Eye (tissue), 1 donor: ENCODE data around the gene CCN2.

Source experiments
- DNase-seq: peaks from one replicate; pipeline ENCODE4 v3.0.0-alpha.2; 2015

CCN2 gene, protein sequence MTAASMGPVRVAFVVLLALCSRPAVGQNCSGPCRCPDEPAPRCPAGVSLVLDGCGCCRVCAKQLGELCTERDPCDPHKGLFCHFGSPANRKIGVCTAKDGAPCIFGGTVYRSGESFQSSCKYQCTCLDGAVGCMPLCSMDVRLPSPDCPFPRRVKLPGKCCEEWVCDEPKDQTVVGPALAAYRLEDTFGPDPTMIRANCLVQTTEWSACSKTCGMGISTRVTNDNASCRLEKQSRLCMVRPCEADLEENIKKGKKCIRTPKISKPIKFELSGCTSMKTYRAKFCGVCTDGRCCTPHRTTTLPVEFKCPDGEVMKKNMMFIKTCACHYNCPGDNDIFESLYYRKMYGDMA

DNA sequence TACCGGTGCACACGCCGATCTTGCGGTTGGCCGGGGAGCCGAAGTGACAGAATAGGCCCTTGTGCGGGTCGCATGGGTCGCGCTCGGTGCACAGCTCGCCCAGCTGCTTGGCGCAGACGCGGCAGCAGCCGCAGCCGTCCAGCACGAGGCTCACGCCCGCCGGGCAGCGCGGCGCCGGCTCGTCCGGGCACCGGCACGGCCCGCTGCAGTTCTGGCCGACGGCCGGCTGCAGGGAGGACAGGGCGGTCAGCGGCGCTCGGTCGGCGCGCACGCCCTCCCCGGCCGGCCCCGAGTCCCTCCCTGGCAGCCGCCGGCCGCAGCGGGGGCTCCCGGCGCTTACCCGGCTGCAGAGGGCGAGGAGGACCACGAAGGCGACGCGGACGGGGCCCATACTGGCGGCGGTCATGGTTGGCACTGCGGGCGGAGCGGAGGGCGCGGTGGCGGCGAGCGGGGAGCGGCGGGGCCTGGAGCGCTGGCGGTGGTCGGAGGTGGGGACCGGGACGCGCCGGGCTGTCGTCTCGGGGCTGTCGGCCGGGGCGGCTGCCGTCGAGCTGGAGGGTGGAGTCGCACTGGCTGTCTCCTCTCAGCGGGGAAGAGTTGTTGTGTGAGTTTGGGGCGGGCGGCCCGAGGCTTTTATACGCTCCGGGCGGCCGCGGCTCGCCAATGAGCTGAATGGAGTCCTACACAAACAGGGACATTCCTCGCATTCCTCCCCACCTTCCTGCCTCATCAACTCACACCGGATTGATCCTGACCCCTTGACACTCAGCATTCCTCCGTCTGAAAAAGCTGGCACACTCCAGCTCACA is at the start of gene CCN2:
TSS of gene CCN2 (minus strand) at position 606 of the 809 bp plus-strand sequence. CDS start at position 406, 200 bp downstream.
- DNase-seq = peak; percentile 95

DNA sequence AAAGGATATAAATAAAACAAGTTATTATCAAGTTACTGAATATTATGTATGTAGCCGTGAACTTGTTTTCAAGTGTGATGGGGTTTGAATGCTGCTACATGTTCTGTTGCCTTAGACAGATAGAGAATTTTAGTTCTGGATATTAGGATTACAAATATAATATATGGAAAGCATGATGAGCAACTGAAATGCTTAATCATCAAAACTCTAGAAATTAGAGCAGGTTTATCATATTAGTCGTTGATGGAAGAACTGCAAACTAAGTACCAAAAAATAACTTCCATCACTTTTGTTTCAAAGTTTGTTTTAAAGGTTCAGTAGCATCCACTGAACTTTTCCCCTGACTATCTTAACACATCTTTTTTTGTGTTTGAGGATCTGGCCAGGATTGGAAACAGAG is 49.1 kb upstream of the CCN2 start:
- DNase-seq = no peak

DNA sequence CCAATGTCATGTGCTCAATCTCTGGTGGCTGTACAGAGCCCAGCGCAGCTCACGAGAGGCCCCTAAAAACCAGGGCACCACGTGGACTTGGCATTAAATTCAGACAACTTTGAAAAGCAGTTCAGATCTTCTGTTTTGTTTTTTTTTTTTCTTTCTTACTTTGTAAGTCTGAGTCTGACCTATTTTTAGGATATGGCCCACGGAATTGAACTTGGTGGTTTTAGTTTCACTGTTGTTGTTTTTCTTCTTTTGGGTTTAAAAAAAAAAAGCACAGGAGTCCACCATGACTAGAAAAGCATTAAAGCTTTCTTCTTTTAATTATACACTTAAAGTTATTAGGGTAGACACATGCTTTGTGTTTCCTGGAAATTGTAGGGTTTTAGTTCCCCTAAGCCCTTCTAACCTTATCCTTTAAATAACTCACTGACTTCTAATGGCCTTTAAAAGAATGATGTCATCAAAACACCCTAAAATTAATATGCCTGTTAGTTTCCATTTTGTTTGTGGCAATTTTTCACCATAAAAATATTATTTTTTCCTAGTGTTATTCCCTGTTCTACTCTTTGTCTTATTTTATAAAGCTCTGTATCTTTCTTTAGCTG is 48.5 kb upstream of the CCN2 start:
- DNase-seq = no peak

DNA sequence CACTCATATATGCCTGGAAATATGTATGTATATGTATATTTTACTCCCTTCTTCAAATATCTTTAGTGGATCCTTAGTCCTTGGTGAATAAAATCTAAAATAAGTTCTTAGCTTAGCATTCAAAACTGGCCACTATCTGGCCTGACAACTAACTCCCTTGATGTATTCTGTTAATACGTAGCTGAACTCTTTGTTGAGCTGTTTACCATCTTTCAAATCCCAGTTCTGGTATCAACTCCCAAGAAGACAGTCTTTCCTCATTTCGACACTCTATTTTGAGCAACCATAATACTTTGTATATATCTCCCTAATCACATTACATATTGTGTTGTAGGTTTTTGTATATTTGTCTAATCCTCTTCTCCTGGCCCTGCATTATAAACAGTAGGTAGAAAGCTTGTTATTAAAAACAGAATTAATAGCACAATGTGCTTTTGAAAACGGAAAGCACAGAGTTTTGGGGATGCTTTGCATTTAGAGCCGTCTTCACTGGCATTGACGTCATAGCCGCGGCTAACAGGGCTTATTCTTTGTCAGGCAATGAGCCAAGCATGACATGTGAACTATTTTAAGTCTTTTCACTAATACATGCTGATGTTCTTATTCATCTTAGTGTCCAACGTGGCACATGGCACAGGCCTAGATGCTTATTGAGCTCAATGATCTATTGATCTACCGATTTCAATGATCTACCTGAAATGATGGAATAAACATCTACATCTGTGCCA is 47.2 kb upstream of the CCN2 start:
- DNase-seq = no peak

DNA sequence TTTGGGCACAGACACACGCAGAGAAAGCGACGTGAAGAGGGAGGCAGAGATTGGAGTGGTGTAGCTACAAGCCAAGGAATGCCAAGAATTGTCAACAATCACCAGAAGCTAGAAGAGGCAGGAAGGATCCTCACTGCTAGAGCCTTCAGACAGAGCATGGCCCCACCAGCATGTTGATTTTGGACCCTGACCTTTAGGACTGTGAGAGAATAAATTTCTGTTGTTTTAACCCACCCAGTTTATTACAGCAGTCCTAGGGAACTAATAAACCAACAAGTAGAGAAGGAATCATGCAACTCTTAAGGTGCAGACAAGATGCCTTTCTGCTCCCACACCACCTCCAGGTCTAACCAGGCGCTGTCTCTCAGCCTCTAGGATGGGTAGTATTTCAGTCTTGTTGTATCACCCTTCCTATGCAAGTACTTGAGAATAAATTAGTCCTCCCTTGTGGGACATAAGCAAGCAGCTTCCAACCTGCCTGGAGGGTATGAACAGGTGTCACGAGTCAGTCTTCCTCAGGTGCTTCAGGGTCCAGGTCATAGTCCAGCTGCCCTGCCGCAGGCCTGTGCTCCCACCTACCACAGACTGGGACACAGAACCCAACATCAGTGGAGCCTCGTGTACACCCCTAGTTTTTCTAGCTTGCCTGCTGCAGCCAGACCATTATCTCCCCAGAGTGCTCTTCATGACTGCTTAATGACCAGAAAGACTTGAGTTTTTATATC is 46.4 kb upstream of the CCN2 start:
- DNase-seq = no peak

DNA sequence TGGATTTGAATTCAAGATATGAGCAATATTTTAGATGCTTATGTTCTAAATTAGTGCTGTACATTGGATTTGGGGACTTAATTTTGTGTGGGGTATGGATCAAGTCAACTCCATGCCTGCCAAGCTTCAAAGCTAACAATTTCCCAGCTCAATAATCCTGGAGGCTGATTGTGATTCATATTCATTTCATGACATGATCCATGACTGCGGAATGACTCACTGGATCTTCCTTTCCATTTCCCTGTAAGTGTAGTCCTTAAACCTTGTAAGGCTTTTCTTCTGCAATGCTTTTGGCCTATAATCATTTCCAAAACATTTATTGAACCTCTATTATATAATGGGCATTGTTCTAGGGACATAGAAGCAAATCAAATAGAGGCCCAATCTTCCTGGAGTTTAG is 44.7 kb upstream of the CCN2 start:
- DNase-seq = no peak

DNA sequence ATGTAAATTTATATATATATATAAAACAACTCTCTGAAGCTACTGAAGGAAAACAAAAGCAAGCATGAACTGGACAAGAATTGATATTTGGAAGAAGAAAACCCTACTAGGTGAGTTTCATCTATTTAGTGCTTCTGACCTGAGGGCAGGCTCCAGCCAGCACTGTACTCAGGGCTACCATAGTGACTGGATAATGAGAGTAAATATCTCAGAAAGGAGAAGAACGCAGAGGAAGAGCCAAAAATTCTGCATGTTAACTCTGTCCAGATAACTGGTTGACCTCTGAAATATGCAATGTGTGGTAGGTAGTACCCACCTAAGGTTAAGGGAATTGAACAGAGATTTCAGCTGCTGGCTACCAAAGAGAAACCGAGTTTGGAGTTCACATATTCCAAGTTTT is 41.4 kb upstream of the CCN2 start:
- no peak for DNase-seq

DNA sequence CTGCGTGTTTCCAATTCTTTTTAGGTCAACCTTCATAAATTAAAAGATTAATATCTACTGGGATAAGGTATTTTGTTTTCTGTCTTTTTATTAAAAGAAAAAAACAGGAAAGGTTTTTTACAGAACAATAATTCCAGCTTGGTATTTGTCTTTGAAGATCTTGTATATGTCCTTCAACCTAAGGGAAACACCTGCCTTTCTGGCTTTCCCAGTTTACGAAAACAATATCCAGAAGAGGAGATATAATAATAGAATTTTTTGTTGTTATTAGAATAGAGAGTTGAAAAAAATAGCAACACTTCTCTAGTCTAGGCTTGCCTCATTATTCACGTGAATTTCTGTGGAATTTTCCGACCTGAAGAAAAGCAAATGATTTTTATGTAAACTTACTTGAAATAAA is 37.9 kb upstream of the CCN2 start:
- no peak for DNase-seq

DNA sequence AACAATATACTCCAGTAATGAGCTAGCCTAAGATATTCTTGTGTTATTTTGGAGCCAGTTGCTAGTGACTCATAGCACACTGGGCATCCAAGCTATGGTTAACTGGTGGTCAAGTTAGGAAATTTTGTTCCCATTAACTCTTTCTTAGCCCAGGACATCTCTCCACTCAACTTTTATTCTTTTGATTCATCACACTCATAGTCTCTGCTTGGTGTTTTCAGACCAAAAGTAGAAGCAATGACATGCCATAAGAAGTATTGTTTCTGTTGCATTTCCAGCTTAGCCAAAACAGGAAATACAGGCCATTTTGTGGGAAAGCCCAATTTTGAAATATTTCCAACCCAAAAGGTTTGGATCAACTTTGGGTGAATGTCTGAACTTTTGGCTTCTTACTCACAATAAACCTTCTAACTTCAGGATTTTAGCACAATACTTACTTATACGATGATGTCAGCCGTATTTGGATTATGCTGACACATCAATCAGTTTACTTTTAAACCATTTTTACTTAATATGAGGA is 31.6 kb upstream of the CCN2 start:
- DNase-seq = no peak

DNA sequence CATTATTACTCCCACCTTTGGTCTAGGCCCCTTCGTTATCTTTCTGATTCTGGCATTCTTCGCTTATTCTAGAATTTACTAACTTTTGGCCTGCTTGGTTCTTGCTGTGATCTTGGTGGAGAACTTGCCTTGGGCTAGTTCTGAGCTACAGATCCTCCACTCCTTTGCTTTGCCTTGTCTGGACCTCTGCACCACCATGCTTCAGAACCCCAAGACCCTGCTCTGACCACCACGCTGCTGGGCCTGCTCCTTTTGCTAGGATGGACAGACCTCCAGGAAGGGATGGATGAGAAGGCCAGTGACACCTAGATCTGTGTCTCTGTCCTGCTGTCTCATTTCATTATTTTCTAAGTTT is 30.4 kb upstream of the CCN2 start:
- no peak for DNase-seq

DNA sequence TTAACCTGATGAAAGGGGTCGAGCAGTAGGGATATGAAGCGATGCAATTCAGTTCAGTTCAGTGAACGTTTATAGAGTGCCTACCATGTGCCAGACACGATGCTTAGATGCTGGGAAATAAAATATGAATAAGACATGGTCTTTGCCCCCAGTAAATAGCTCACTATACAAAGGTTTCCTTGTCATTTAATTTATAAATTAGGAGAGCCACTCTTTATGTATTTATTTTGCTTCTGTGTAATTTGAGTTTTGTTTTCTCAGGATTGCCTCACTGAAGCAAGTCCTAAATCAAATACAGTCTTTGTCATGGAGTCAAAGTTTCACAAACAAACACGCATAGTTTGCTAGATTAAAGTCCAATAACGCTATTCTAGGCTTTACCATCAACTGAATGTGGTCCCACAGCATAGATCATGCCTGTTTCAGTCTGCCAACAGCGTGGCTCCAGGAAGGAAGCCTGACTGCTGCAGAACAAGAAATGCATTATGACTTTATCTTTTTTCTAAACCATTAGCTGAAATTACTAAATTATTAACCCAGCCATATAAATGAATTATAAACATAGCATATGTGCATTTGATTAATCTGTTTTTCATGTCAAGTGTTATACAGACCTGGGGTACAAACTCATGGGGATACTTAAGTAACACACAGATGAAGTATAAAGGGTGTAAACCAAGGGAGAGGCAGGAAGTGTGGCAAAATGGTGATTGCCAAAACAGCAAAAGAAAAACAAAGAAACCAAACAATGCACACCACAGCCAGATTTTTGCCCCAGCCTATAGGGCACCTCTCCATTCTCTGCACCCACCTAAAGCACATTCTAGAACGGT is 29.8 kb upstream of the CCN2 start:
- DNase-seq = no peak

DNA sequence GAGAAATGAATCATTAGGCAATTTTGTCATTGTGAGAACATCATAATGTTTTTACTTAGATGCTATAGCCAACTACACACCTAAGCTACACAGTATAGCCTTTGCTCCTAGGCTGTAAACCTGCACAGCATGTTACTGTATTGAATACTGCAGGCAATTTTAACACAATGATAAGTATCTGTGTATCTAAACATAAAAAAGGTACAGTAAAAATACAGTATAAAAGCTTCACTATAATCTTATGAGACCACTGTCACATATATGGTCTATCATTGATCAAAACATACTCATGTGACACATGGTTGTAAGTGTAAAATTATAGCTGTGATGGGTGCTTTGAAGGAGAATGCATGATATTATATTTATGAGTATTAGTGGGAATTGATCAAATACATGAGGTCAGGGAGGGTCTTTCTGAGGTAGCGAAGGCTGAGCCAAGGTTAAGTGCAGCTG is 29.2 kb upstream of the CCN2 start:
- no peak for DNase-seq

DNA sequence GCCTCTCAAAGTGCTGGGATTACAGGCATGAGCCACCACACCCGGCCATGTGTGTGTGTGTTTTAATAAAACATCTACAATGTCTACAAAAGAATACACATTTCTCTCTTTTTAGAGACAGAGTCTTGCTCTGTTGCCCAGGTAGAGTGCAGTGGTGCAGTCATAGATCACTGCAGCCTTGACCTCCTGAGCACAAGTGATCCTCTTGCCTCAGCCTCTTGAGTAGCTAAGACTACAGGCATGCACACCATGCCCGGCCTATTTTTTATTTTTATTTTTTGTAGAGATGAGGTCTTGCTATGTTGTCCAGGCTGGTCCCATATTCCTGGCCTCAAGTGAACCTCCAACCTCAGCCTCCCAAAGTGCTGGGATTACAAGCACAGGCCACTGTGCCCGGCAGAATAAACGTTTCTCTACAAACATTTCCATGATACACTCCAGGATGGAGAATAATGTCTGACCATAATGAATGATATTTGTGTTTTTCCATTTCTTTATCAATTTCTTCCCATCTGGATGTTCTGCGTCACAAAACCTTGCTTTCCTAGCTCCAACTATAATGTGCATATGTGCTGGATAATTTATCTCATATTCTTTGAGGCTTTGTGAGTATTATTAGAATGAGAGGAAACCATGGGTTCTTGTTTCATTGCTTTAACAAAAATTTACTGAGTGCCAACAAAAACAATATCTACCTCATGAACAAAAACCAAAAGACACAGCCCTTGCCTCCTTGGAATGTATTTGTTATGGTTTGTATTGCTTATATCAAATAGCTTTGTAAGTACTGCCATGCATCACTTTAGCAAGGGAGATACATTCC is 28.6 kb upstream of the CCN2 start:
- peak; percentile 47 for DNase-seq

DNA sequence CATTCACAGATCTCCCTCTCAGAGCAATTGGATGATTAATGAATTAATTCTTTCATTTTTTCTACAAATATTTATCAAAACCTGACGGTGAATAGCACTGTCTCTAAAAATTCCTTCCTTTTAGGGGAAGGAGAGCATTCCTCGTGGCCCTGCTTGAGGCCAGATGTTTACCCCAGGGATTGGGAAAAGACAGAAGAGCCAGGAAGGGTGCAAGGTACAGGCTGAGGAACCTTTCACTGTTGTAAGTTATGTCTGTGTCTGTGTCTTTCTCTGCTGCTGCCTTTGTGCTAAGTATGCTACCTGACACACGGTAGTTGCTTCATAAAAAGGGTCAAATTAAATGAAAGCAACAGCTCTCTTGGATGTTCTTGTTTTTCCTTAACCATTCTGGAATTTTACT is 27.4 kb upstream of the CCN2 start:
- DNase-seq = no peak

DNA sequence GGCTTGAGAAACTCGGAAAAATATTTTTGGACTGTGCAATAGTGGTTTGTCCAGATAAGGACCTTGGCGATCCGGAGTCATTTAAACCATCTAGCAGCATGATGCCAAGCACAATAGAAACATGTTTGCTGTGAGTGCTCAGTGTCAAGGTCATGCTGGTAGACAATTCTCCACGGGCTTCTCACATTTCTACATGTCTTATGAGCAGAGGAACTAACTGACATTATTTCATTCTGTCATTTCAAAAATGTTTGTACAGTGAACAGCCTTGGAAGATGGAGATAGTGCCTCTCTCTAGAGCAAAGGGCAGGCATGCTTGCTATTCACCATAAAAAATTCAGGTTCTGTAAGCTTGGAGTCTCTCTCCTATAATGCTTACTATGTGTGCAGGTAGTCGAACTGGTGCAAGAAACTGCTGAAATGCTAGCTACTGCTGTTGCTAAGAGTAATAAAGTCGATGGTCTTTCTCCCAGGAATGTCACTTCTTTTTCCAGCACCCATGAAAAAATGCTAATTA is 25.4 kb upstream of the CCN2 start:
- no peak for DNase-seq

DNA sequence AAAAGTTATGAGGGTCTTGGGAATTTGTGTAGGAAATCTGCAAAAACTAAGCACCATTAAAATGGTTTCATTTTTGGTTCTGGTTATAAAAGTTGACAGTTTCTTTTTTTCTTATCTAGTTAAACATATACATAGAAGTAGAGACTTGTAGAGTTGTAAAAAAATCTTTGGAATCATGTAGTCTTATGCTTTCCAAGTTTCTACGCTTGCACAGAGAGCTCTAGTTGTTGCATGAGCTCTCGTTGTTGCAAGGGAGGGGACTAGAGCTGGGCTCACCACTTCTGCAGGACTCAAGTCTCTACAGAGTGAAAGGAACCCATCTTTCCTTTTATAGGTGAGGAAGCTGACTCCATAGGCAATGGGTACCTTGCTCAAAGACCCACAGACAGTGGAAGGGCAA is 21.6 kb upstream of the CCN2 start:
- DNase-seq = no peak

DNA sequence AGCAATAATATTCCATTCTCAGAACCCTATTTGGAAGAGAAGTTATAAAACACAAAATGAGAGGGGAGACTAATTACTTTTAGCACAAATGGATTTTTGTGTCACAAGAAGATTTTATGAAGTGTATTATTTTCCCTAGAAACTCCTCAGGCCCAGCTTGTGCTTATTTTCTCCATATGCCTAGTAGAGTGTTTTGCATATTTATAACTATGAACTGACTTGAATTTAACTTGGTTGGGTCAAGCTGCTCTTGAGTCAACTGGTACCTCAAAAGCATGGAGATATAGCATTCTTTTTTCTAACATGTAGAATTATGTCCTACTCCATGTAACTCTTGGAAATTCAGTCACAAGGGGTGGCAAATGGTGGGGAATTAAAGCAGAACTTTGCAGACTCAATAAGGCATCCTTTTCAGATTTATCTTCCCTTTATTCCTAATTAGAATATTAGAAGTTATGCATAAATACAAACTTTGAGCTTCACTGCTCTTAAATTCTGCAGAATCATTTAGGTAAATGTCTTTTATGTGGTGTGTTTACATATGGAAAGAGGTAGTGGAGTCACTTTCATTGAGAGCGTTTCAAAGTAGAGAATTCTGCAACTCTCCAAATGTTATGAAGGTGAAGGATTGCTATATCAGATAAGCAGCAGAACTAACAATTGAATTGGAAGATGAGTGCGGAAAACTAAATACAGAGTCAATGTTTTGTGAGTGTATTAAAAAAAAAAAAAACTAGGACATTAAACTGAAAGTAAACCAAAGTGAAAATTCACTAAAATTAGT is 19.1 kb upstream of the CCN2 start:
- no peak for DNase-seq

DNA sequence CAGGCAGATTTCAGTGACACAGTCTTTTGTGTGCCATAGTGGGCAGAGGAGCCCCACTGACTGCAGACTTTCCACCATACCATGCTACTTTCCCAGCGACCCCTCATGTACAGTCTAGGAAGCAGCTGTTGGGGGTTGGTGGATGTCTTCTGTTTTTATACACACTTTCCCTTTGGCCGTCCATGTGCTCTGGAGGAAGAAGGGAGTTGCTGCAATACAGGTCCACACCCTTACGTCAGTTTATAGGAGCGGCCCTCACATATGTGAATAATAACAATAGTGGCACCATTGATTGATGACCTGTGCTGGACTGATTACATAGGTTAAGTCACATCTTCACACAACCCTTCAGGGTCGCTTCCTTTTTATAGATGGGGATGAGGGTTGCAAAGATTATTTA is 17.5 kb upstream of the CCN2 start:
- no peak for DNase-seq

DNA sequence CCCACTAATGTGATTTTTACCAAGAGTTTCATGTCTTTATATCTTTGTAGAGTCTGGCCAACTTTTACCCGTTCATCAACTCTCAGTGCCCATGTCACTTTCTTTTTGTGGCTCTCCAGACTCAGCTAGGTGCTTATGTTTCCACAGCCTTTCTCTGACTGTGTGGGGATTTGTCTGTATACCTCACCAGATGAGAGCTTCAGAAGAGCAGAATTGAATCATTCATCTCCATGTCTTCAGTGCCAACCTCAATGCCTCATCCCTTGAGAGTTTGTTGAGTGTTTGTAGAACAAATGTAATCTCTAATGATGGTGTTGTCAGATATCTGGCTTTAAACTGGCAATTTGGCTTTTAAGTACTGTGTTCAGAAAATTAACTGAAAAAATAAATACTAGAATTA is 16.8 kb upstream of the CCN2 start:
- DNase-seq = no peak
